RCC 7860 (cell line): ENCODE measurements around the gene CATSPERB.

ENCODE experiments used
- DNase-seq: peaks from one replicate; pipeline ENCODE4 v3.0.0-alpha.2; 2015; ENCODE audit warnings: low spot score
- FAIRE-seq: peaks from 2 replicates; lab custom pipeline; 2012; peaks lifted over from hg19 to GRCh38; lab: Jason Lieb, UNC

CATSPERB gene, protein sequence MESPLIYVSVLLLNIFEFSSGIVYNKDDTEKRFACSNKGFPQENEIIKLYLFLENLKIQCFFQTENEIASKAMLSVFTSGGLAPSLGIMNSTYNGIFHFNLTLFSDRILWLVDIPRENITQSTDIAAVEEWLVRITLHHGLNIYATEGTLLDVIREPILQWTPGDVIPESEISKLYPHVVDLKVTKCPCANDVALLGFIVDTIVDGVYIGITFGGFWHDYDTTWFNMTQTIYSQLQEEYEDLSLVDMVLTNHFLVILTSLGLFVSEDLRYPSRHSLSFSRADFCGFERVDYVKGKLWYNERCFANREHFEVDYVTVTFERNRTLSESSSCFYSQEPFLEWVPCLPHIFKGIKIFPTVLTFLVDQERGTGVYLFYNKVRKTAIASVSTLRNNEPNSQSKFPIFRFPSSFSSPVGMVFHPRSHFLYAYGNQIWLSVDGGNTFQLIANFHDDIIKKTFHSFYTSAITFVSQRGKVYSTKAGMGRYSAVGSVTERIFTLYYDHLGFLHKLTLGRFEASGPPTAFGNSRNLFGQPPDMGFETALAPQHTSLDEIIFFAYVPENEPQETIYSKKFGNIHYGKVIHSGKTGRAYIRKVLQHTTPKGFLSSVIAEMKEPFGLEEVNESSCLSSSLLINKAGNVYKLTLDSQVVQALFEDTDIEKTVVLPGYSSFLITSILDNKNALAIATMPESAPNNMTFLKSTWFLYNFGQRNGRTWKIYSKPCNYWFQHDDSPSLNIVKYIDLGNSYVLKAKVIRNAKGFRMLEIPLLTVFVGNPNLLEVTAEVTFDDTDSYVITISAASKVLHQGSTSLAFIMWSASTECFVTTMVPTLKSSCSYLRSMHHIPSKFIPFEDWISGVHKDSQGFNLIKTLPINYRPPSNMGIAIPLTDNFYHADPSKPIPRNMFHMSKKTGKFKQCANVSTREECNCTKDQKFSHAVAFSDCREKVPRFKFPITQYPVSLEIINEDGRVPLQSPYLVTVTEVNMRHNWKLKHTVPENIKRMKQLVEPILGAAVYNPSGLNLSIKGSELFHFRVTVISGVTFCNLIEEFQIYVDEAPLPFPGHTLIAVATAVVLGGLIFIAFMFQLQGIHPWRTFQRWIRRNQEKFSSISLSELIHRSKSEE

DNA sequence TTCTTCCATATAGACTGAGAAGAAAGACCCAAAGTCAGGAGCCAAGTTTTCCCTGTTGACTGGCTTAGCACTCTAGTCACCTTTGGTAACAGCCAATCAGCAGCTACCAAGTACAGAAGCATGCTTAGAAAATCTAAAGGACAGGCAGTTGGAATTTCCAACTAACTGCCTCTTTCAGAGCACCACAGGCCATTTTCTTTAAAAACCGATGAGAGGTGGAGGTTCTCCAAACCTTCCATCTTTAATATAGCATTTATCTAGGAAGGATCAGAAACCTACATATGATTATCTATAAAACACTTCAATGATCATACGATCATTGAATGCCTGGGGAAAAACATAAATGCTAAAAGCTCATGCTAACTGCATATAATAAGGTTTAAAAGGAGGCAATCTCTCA, at the start of gene CATSPERB:
CATSPERB (minus strand) TSS at position 101 of the 400 bp plus-strand sequence. CDS start 2,607 bp downstream, outside the sequence.
- no peak for DNase-seq
- FAIRE-seq, result no peak

DNA sequence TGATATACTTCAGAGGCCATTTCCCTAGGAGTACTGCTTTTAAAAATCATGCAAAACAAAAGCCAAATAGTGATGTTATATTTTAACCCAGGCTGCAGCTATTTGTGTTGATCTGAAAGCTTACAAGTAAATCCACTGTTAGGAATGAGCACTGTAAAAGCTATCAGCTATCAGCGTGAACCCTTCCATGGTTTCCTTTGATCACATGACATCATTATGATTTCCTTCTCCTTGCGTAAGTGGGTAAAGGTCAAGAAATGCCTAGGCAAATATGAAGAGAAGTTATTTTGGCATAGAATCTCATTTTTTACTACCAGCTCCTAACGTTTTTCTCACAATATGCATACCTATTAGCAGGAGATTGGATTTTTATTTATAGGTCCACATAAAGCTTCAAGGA, 48.6 kb upstream of the CATSPERB start:
- FAIRE-seq, result no peak
- no peak for DNase-seq

DNA sequence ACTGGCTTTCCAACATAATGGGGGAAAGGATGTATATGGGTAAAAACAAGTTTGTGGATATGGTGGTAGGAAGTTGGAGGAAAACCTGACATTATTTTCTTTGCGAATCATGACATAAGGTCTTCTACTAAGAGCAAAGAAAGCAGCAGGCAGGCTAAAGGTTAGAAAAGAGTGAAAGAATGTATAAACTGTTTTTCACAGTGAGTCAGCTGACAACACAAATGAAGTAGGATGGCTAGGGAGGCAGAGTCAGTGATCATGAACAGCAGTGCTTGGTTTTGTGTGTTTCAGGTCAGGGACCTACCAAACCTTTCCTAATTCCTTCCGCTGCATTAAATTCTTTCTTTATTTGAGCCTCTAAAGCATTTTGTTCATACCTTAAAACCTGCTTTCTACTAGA, 46.3 kb upstream of the CATSPERB start:
- DNase-seq (no peak), FAIRE-seq (no peak)

DNA sequence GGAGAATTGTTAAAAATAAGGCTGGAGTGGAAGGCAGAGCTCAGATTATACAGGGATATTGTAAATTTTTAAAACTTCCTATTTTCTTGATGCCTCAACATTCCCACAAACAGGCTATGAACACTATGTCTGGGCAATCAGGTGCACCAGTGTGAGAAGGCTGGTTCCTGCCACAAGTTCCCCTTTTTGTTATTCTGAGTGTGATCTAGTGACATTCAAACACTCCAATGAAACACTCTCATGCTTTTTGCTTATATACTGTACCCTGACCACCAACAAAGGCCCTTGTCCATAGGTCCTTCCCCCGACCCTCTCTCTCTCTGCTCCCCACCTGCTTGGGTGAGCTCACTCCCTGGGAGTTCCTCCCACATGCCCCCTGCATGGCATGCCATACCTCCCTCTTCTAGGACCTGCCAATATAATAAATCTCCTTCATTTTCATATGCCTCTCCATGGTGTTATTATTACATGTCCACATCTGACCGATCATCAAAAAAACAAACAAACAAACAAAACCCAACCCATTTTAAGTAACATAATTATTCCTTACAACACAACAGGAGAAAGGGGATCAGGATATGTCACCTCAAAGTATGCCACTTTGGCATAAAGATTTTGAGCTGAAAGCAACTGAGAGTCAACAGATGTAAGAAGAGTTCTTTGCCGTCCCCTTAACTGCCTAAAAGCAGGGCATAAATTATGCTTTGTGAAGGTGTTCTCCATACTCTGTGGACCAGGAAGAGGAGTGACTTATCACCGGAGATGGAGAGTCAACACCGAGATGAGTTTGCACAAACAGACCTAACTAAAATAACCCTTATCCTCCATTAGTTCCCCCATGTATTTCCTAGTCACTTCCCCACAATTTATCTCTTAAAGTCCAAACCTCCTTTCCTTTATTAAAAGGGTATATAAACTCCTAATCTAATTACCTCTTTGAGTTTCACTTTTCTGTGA, 42.5 kb upstream of the CATSPERB start:
- FAIRE-seq (no peak), DNase-seq (no peak)

DNA sequence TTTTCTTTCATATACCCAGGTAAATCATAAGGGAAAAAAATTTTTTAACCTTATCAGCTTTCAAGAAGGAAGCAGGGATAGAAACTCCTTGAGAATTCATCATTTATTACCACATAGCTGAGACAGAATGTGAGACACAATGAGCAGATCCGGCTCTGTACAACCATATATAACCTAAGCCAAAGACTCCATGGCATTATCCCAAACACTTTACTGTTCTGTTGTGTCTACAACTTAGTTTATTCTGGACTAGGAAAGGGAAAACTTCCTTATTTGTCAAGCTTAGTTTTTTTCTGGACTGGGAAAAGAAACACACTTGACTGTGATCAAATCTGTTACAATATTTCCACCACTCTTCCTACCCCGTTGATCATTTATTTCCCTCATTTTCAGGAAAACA, 38.3 kb upstream of the CATSPERB start:
- DNase-seq, result no peak
- FAIRE-seq, result no peak

DNA sequence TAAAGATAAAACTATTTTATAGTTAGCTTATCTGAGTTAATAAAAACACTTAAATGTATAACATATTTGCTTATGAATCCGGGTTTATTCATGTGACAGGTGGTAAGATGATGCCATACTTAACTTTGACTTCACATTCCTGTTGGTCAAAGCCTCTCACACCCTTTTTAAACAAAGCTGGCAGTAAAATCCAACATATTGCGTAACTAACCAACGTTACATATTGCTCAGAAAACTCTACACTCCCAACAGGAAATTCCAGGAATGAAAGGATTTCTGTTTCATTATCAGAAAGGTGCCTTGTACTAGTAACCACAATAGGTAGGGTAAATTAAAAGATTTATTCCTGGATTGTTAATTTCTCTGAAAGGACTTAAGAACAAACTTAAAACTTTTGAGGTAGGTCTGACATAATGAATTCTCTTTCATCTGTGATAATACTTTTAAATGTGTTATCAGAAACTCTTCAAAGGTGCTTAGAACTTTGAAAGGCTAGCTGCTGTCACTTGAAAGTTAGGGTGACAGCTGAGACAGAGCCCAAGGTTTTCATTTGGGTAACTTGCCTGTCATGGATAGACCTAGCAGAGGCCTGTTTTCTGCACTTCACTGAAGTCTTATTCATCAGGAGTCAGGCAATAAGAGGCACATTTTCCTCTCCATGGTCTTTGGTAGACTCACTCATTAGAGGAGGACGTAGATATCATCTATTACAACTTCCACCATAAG, 23.8 kb upstream of the CATSPERB start:
- no peak for DNase-seq
- FAIRE-seq, result no peak

DNA sequence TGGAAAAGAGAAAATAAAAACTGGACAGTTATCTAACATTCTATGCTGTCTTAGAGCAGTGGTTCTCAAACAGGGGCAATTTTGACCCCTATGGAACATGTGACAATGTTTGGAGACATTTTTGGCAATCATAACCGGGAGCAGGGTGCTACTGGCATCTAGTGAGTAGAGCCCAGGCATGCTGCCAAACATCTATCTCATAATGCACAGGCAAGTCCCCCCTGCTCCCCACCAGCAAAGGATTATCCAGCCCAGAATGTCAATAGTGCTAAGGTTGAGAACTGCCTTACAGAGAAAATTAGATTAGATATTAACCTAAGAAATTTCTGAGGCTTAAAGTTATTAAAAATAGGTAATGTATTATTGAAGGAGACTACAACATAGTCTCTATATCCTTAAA, 22.9 kb upstream of the CATSPERB start:
- FAIRE-seq (no peak), DNase-seq (no peak)

DNA sequence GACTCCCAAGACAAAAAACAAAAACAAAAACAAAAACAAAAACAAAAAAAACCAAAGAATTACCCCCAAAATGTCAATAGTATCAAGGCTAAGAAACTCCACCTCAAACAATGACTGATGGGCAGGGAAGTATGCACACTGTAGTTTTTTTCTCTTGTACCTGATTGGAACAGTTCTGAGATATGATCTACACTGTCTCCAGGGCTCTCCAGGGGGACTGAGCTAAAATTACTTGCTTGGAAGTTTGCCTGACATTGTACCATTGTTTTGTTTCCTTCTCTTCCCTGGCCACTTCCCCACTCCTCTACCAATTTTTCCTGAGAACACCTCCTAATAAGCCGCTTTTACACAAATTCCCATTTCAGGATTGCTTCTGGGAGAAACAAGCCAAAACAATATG, 22.3 kb upstream of the CATSPERB start:
- DNase-seq (no peak), FAIRE-seq (no peak)

DNA sequence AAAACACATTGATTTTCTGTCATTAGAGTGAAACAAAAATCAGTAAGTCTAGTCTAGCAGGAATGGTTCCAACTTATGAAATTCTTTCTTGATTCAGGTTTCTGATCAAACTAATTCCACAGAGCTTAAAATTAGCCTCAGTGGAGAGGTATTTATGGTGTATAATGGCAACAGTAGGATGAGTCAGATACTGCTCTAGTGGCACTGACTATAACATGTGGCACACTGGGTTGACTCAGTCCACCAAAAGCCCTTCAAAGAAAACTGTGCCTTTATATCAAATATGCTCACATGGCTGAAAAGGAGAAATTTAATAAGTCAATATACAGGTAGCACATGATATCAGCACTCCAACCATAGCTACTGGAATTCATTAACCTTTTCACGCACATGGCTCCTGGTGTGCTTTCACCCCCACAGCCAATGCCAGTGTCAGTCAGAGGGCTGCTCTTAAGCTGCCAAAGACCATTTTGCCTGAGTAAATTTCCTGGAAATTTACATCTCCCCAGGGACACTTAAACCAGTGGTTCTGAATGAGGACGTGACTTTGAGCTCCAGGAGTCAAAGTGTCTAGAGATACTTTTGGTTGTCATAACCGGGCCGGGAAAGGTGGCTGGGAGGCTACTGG, 21.7 kb upstream of the CATSPERB start:
- FAIRE-seq (no peak), DNase-seq (no peak)

DNA sequence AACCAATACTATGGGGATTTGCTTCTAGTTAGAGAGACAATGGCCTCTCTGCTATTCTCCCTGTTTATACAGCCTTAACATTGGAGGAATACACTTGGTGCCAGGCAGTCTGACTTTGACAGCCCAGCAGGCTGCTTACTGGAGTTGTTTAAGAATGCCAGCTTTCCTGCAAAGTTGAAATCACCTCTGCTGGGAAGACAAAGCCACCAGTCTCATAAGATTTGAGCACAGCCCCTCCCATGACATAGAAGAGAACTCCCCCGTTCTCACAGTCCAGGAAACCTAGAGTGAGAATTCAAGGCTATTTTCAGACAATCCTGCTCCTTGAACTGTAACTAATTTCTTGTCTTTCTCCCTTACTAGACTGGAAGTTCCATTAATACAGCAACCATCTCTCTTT, 21.1 kb upstream of the CATSPERB start:
- DNase-seq (no peak), FAIRE-seq (no peak)

DNA sequence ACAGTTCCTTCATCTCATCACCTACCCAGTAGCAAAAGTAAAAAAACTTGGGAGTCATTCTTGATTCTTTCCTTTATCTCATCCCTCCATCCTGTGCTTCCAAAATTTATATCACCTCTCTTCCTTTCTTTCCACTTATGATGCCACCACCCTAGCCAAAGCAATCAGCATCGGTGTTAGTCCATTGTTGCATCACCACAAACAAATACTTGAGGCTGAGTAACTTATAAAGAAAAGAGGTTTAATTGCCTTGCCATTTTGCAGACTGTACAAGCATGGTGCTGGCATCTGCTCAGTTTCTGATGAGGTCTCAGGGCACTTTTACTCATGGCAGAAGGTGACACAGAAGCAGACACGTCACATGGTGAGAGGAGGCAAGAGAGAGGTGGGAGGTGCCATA, 19.8 kb upstream of the CATSPERB start:
- FAIRE-seq (no peak), DNase-seq (no peak)

DNA sequence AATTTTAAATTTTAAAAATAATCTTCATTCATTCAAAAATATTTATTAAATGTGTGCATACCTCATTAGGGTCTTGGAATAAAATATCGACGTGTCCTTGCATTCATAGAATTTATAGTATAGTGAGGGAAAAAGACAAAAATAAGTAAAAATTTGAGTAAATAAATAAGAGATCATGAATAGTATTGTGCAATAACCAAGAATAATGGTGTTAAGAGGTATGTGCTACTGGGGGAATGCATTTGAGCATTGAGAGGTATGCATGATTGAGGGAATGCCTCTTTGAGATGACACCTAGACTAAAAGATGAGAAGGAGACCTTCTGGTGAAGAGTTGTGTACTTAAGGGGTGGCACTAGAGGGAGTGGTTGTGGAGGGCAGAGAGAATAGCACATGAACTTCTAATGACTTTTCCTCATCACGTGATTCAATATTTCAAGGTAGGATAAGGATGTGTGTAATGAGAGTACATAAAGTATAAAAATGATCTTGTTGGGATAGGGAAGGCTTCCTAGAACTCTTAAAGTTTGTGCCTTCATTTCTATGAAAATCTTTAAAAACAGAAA, 18.8 kb upstream of the CATSPERB start:
- DNase-seq (no peak), FAIRE-seq (no peak)

DNA sequence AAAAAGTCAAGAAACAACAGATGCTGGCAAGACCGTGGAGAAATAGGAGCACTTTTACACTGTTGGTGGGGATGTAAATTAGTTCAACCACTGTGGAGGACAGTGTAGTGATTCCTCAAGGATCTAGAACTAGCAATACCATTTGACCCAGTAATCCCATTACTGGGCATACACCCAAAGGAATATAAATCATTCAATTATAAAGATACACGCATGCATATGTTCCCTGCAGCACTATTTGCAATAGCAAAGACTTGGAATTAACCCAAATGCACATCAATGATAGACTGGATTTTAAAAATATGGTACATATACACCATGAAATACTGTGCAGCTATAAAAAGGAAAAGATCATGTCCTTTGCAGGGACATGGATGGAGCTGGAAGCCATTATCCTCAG, 18.0 kb upstream of the CATSPERB start:
- FAIRE-seq (no peak), DNase-seq (no peak)

DNA sequence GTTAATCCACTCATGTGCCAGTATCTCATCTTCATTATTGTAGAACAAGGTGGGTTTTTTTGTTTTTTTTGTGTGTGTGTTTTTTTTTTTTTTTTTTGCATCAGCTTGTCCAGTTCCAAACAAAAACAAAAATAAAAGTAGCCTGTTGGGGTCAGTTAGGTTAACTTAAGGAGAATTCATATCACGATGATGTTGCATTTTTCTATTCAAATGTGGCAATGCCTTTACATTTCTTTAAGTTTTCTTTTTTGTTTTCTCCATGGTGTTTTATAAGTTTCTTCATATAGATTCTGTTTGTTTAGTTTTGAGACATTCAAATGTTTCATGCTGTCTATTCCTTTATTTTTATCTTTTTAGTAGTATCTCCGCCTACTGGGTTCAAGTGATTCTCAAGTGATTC, 16.2 kb upstream of the CATSPERB start:
- no peak for FAIRE-seq
- DNase-seq, result no peak

DNA sequence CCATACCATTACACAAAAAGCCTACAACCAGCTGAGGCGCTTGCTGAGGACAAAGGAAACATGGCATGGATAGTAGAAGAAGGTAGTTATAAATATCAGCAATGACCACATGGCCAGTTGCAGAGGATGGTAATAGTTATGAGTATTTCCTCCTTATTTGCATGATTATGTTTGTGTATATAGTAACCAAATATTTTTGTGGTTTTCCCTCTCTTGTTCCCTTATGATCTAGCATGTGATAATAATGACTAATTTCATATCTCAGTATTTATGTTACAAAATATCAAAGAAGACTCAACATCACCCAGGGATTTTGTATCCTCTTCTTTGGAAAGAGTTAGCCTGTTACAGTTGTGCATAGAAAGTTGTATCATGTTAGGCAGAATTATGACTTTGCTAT, 13.5 kb upstream of the CATSPERB start:
- no peak for DNase-seq
- no peak for FAIRE-seq

DNA sequence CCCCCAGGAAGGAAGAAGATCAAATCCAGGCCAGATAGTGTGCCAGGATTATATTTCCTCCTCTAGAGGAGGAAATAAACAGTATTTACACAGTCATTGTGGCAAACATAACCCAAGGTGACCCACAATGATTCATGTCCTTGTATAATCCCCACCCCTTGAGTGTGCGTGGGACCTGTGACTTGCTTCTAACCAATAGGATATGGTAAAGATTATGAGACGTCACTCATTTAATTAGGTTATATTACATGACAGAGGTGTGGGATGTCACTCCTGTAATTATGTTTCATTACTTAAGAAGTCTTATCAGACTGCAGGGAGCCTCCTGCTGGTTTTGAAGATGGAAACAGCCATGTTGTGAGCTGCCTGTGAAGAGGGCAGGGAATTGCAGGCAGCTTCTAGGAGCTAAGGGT, 12.2 kb upstream of the CATSPERB start:
- FAIRE-seq, result no peak

DNA sequence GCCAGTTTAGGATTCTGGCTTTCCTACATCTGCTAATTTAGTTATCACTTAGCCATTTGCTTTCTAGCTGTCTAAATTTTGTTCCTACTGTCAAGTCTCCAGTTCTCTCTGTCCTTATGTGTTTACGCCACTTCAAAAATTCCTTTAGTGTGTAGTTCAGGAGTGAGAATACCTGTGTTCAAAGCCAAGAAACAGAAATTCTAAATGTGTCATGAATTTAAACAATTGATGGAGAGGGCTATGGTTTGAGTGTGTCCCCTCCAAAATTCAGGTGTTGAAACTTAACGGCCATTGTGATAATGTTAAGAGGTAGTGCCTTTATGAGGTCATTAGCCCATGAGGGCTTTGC, 11.4 kb upstream of the CATSPERB start:
- no peak for DNase-seq
- FAIRE-seq, result no peak

More for the DNA sequence above, 12.2 kb upstream of the CATSPERB start:
- no peak for DNase-seq

DNA sequence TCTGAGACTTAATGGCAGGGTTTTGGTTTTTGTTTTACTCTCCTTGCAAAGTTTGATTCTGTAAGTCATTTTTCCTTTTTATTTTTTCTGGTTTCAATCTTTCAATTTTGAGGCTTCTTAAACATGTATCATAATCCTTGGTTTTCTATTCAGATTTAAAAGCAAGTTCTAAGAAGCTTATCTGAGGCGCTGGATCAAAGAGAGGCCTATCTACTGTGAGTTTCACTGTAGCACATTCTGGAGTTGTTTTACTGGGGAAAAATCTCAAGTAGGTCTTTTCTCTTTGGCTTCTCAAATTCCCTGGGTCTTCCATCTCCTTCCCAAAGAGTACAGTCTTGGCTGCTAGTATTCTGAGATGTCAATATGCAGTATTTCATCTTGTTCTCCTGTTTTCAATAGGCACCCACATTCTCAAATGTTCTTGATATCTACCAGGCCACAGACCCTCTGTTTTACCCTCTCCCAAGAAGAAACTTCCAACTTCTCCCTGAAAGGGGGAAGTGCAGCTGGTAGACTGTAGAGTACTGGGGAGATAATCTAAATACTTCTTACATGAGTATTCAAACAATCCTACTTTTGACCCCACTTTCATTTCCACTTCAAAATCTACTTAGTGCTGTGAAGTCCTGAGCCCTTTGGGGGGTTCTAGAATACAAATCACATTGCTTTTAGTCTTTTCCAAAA, 10.9 kb upstream of the CATSPERB start:
- no peak for FAIRE-seq
- no peak for DNase-seq
